Right lobe of liver (tissue), 6 donors: Measurements from ENCODE around the gene RASAL3. TPM values are rescaled to one million over a fixed set of nuclear protein-coding genes. Genes with fewer than 3 reads are reported as not detected.

ENCODE experiments used
- ATAC-seq, 4 donors: fragments of 200-7000 bp; cut with Tn5 transposase; one replicate each; pipeline ENCODE4 v1.9.1; 2020; ENCODE audit warnings: mild to moderate bottlenecking in 4 of 4, moderate library complexity in 4 of 4
- DNase-seq, 3 donors: peaks; one replicate each; pipeline ENCODE4 v3.0.0-alpha.2; 2020
- H3K27ac ChIP-seq, 3 donors: fragments of 200-600 bp; one replicate each; pipeline ENCODE4 v1.8.0; 2022
- H3K27me3 ChIP-seq, 2 donors: fragments of 200-600 bp; one replicate each; pipeline ENCODE4 v1.8.0; 2022
- H3K36me3 ChIP-seq, 4 donors: fragments of 200-600 bp; sonication (generic) in 1 of 4; one replicate each; pipeline versions ENCODE4 v1.5.1 to v1.8.0; 2017 to 2022; ENCODE audit warnings: control low read depth in 1 of 4
- H3K4me1 ChIP-seq, 4 donors: fragments of 200-600 bp; sonication (generic) in 1 of 4; one replicate each; pipeline versions ENCODE4 v1.5.1 to v1.8.0; 2017 to 2022; ENCODE audit warnings: control low read depth in 1 of 4
- H3K4me3 ChIP-seq, 3 donors: fragments of 200-600 bp; one replicate each; pipeline ENCODE4 v1.8.0; 2022
- H3K9me3 ChIP-seq, 4 donors: fragments of 200-600 bp; sonication (generic) in 1 of 4; one replicate each; pipeline versions ENCODE4 v1.5.1 to v1.8.0; 2017 to 2022; ENCODE audit warnings: control low read depth in 1 of 4
- POLR2A ChIP-seq: fragments of 450-650 bp; IDR thresholded peaks from one replicate; pipeline ENCODE4 v1.6.1; 2017; ENCODE audit warnings: antibody characterized with exemption, mild to moderate bottlenecking
- WGBS: methylation state at CpG from one replicate; pipeline ENCODE4 v1.1.6; 2018; ENCODE audit warnings: low coverage, low lambda C conversion rate; ENCODE audit not compliant: insufficient coverage; ENCODE audit errors: missing lambda C conversion rate; 5-methylcytosine and 5-hydroxymethylcytosine counted together
- intact Hi-C, 2 donors: fragments of 100-400 bp; cut with DNase I; formaldehyde crosslinking; loops; one replicate each; pipeline versions ENCODE4 v1.11.2 to v1.14.1; 2022
- total RNA-seq, 6 experiments: library from RNA; depleted of rRNA in 2 of 6; stranded (reverse); fragments of >200 nt in 2 of 6; fragmentation: NEBNext Ultra II Directional in 3 of 6; extraction: Animal tissue kit (Norgen Biotek cat#: 25700) in 3 of 6; gene quantifications; one replicate each; pipeline versions ENCODE4 v1.1.0 to v1.2.4, GENCODE V29; 2016 to 2023
- TF ChIP-seq, protein P1 (sequence below), 4 donors: fragments of 200-600 bp in 3 of 4; fragments of 450-650 bp in 1 of 4; IDR thresholded peaks; one replicate each; pipeline versions ENCODE4 v1.5.1 to v1.8.0; 2016 to 2022; ENCODE audit warnings: antibody characterized with exemption in 4 of 4, mild to moderate bottlenecking in 2 of 4
- donor health status: DM: no; HTN: yes; CAD: no.
- donor health status: DM: no; HTN: no; CAD: no.
- donor health status: DM: no; HTN: no; CAD: no.
- donor health status: DM: no; HTN: yes; CAD: no.
- donor health status: DM: no; HTN: yes; CAD: no.

The RASAL3 gene
- total RNA-seq, 6 experiments from 2014 or later = 0.75 to 1.9 (median 1.1) TPM

GRCh38 chr19:15468675-15469512 is 4.5 kb upstream of the RASAL3 start:
- ATAC-seq (peak; percentile 76 to 87 (median 84)), DNase-seq (peak; percentile 54 to 83 (median 81))
- intact Hi-C loops = no loop called here
- TF ChIP-seq POLR2A = no peak
- TF ChIP-seq, protein P1, sequence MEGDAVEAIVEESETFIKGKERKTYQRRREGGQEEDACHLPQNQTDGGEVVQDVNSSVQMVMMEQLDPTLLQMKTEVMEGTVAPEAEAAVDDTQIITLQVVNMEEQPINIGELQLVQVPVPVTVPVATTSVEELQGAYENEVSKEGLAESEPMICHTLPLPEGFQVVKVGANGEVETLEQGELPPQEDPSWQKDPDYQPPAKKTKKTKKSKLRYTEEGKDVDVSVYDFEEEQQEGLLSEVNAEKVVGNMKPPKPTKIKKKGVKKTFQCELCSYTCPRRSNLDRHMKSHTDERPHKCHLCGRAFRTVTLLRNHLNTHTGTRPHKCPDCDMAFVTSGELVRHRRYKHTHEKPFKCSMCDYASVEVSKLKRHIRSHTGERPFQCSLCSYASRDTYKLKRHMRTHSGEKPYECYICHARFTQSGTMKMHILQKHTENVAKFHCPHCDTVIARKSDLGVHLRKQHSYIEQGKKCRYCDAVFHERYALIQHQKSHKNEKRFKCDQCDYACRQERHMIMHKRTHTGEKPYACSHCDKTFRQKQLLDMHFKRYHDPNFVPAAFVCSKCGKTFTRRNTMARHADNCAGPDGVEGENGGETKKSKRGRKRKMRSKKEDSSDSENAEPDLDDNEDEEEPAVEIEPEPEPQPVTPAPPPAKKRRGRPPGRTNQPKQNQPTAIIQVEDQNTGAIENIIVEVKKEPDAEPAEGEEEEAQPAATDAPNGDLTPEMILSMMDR (IDR thresholded peaks at IDR 0.05) = no peak
- Histone ChIP-seq H3K4me1 (peaks cover 0 to 29% (median 15%) of the 10 kb centered on the region in 4 donors), H3K27ac (peak overlapping the region in 1 of 3 donors; percentile 37), H3K36me3 (no peaks in the 10 kb centered on the region), H3K4me3 (no peak overlapping the region), H3K27me3 (no peaks in the 10 kb centered on the region), H3K9me3 (no peaks in the 10 kb centered on the region)
- 33% methylated on average over 7 of the region's 12 CpGs for WGBS

DNA sequence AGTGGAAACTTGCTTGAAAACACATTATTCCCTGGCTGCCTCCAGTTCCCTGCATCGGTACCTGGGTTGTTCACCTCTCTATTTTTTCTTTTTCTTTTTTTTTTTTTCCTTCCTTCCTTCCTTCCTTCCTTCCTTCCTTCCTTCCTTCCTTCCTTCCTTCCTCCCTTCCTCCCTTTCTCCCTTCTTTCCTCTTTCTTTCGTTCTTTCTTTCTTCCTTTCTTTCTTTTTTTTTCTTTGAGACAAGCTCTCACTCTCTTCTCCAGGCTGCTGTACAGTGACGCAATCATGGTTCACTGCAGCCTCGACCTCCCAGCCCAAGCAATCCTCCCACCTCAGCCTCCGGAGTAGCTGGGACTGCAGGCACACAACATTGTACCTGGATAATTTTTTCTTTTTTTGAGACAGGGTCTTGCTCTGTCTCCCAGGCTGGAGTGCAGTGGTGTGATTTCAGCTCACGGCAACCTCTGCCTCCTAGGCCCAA is 3.4 kb upstream of the RASAL3 start:
- intact Hi-C loops = no loop called here
- ATAC-seq = no peak
- H3K27ac ChIP-seq = no peak overlapping the region

DNA sequence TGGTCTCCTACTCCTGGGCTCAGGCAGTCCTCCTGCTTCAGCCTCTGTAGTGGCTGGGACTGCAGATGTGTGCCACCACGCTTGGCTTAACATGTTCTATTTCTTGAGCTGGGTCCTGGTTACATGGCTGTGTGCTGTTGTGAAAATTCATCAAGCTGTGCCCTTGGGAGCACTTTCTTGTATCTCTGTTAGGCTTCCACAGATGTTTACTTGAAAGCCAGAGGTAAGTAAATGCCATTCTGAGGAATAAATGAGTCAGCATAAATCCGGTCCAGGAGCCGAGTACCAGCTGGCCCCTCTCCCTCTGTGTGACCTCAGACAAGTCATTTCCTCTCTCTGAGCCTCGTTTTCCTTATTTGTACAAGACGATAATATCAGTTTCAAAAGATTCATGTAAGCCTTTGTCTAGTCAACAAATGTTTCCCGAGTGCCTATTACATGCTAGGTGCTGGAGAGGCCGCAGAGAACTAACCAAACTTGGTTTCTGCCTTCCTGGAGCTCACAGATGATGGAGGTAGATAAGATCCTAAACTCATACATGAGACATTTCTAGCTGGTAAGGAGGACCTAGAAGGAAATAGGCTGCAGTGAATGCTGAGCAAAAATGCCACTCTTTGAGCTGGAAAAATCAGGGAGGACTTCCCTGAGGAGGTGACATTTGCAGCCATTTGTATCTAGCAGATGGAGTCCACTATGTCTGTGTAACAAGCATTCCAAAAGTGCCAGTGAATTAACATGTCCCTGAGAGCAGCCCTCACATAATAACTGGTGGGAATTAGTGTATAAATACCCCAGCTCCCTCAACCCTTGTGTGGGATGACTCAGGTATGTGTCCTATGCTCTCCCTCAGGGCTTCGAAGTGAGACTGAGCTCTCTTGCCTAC is 2.7 kb upstream of the RASAL3 start:
- 27% methylated on average over 8 of the region's 8 CpGs for WGBS
- peak in 2 of 4 donors; percentile 4 to 53 for ATAC-seq

More for the DNA sequence above, 3.4 kb upstream of the RASAL3 start:
- Histone ChIP-seq H3K9me3 (no peaks in the 10 kb centered on the region), H3K4me1 (peaks cover 0 to 29% (median 15%) of the 10 kb centered on the region in 4 donors), H3K4me3 (no peak overlapping the region), H3K36me3 (no peaks in the 10 kb centered on the region), H3K27me3 (no peaks in the 10 kb centered on the region)
- 77% methylated on average over 4 of the region's 6 CpGs for WGBS
- TF ChIP-seq POLR2A = no peak
- TF ChIP-seq, protein P1 (IDR thresholded peaks at IDR 0.05) = no peak
- DNase-seq = no peak

GRCh38 chr19:15463861-15464371 is 428 bp downstream of the RASAL3 start:
- H3K9me3 ChIP-seq = no peaks in the 10 kb centered on the region
- TF ChIP-seq, protein P1 (IDR thresholded peaks at IDR 0.05) = no peak
- TF ChIP-seq POLR2A = no peak
- intact Hi-C loops = no loop called here
- H3K27me3 ChIP-seq = no peaks in the 10 kb centered on the region
- peaks cover 0 to 19% (median 7%) of the 10 kb centered on the region in 4 donors for H3K4me1 ChIP-seq
- no CpG with 5 or more reads among the region's 25 CpGs for WGBS
- ATAC-seq = peak; percentile 54 to 60 (median 58)
- no peaks in the 10 kb centered on the region for H3K36me3 ChIP-seq
- peak overlapping the region; percentile 21 to 44 (median 28) for H3K4me3 ChIP-seq
- H3K27ac ChIP-seq = peak overlapping the region; percentile 26 to 73 (median 51)
- DNase-seq = peak in 2 of 3 donors; percentile 45 to 53

More for the DNA sequence above, 2.7 kb upstream of the RASAL3 start:
- no peak overlapping the region for H3K27ac ChIP-seq
- DNase-seq = no peak
- H3K27me3 ChIP-seq = no peaks in the 10 kb centered on the region
- H3K9me3 ChIP-seq = no peaks in the 10 kb centered on the region
- TF ChIP-seq POLR2A = no peak
- TF ChIP-seq, protein P1 (IDR thresholded peaks at IDR 0.05) = no peak
- intact Hi-C loops = no loop called here
- peaks cover 0 to 29% (median 15%) of the 10 kb centered on the region in 4 donors for H3K4me1 ChIP-seq
- no peak overlapping the region for H3K4me3 ChIP-seq
- H3K36me3 ChIP-seq = no peaks in the 10 kb centered on the region
